MM.1S (cell line): ENCODE data around the gene SLC25A26.

ENCODE experiments used
- EZH2 ChIP-seq: fragments of 300-600 bp; sonication (generic); optimal IDR thresholded peaks from 2 replicates; pipeline ENCODE3; 2017; ENCODE audit warnings: low read depth, mild to moderate bottlenecking, antibody characterized with exemption, low read length, mixed read lengths
- TF ChIP-seq, protein P1 (sequence below): fragments of 300-600 bp; sonication (generic); IDR thresholded peaks from 2 replicates; pipeline ENCODE4 v1.5.1; 2016; ENCODE audit warnings: antibody characterized with exemption, low read length, mixed read lengths

GRCh38 chr3:66259566-66260255, 38.9 kb downstream of the SLC25A26 start:
- TF ChIP-seq, protein P1, sequence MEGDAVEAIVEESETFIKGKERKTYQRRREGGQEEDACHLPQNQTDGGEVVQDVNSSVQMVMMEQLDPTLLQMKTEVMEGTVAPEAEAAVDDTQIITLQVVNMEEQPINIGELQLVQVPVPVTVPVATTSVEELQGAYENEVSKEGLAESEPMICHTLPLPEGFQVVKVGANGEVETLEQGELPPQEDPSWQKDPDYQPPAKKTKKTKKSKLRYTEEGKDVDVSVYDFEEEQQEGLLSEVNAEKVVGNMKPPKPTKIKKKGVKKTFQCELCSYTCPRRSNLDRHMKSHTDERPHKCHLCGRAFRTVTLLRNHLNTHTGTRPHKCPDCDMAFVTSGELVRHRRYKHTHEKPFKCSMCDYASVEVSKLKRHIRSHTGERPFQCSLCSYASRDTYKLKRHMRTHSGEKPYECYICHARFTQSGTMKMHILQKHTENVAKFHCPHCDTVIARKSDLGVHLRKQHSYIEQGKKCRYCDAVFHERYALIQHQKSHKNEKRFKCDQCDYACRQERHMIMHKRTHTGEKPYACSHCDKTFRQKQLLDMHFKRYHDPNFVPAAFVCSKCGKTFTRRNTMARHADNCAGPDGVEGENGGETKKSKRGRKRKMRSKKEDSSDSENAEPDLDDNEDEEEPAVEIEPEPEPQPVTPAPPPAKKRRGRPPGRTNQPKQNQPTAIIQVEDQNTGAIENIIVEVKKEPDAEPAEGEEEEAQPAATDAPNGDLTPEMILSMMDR = no peak
- no peak for TF ChIP-seq EZH2
